Kidney (tissue), 14 donors: ENCODE measurements around the gene LORICRIN. TPM values are rescaled to one million over a fixed set of nuclear protein-coding genes. Genes with fewer than 3 reads are reported as not detected.
"Not testable (repeated sequence)": the region's sequence is repeated elsewhere in the genome, so short reads cannot be mapped to it uniquely, and the experiment has no call there.

ENCODE experiments used
- DNase-seq, 5 donors: peaks; one replicate each; pipeline ENCODE4 v3.0.0-alpha.2; 2013 to 2020
- FAIRE-seq: peaks from 2 replicates; lab custom pipeline; 2012; peaks lifted over from hg19 to GRCh38; lab: Jason Lieb, UNC
- H3K27ac ChIP-seq, 2 donors: one replicate each; pipeline ENCODE4 v1.7.0; 2013; ENCODE audit warnings: low read depth in 2 of 2, low read length in 2 of 2, inconsistent platforms in 1 of 2
- H3K27me3 ChIP-seq: one replicate; pipeline ENCODE4 v1.7.1; 2013; ENCODE audit warnings: low read length, inconsistent platforms; ENCODE audit not compliant: control insufficient read depth, insufficient read depth
- H3K36me3 ChIP-seq, 3 donors: one replicate each; pipeline versions ENCODE4 v1.7.0 to v1.7.1; 2013; ENCODE audit warnings: low read length in 3 of 3, control low read depth in 1 of 3, inconsistent platforms in 1 of 3; ENCODE audit not compliant: insufficient read depth in 3 of 3, control insufficient read depth in 2 of 3
- H3K4me1 ChIP-seq, 3 donors: one replicate each; pipeline versions ENCODE4 v1.7.0 to v1.7.1; 2013; ENCODE audit warnings: low read length in 3 of 3, inconsistent platforms in 1 of 3, low read depth in 1 of 3; ENCODE audit not compliant: control insufficient read depth in 2 of 3, insufficient read depth in 2 of 3
- H3K4me3 ChIP-seq, 3 donors: one replicate each; pipeline versions ENCODE4 v1.7.0 to v1.8.1; 2013; ENCODE audit warnings: low read length in 3 of 3, control low read depth in 1 of 3, inconsistent platforms in 1 of 3
- H3K9ac ChIP-seq, 3 donors: one replicate each; pipeline versions ENCODE4 v1.7.0 to v1.7.1; 2013; ENCODE audit warnings: low read length in 3 of 3, control low read depth in 1 of 3, inconsistent platforms in 1 of 3
- H3K9me3 ChIP-seq, 3 donors: one replicate each; pipeline versions ENCODE4 v1.7.0 to v1.7.1; 2013; ENCODE audit warnings: low read length in 3 of 3, control low read depth in 1 of 3, inconsistent platforms in 1 of 3; ENCODE audit not compliant: control insufficient read depth in 2 of 3, insufficient read depth in 1 of 3
- intact Hi-C: fragments of 100-400 bp; cut with DNase I; formaldehyde crosslinking; loops from one replicate; pipeline ENCODE4 v1.11.1; 2022
- polyA plus RNA-seq: library from polyadenylated mRNA; stranded (reverse); fragments of 350-450 nt; fragmentation: Illumina TruSeq; extraction: RNeasy Lipid Tissue Mini Kit (QIAGEN cat#74804); gene quantifications from one replicate; pipeline ENCODE4 v1.2.3, GENCODE V29; 2014; ENCODE audit warnings: low read depth, low replicate concordance; ENCODE audit not compliant: insufficient read depth
- total RNA-seq: library from RNA; stranded (reverse); fragmentation: NEBNext Ultra II Directional; extraction: Animal tissue kit (Norgen Biotek cat#: 25700); gene quantifications from one replicate; pipeline ENCODE4 v1.2.1, GENCODE V29; 2021
- TF ChIP-seq, protein P1 (sequence below): IDR thresholded peaks from 3 replicates; pipeline ENCODE4 v1.5.1; 2012; ENCODE audit warnings: mild to moderate bottlenecking, moderate library complexity, borderline replicate concordance; ENCODE audit not compliant: insufficient read depth; ENCODE audit errors: extremely low read depth
- donor health status: control.
- donor health status: control.
- donor health status: control.
- donor health status: control.
- donor health status: control.
- donor health status: DM: yes; HTN: yes; CAD: no.
- donor health status: Normal renal cell carcinoma (clear cell type).

Gene LORICRIN
- total and polyA plus RNA-seq, 2 donors from 2014 or later: not detected

DNA sequence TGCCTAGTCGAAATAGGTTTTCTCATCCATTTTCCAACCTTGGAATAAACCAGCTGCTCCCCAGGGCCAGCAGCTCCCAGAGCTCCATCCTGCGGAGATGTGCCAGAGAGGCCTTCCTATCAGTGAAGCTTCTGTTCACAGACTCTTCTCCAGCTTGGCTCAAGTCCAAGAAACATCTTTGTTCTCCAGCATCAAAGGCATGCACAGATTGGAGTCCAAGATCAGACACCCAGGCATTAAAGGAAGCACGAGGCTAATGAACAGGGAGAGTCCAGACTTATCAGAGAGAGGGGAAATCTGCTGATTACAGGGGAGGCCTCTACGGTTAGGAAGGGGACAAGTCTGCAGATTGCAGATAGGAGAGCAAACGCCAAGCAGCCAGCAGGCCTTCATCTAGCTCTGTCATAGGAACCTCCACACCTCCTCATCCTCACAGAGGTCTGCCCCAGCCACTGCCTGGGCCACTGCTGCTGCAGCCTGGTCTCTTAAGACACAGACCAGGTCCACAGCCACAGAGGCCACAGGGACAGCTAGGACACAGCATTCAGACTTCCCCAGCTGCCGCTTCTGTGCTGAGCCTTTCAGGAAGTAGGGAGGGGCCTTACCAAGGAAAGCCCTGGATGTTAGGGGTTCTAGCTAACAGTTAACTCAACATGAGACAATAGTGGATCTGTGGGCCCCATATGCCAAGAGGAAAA is 38.7 kb upstream of the LORICRIN start:
- no peak for FAIRE-seq
- H3K9me3 ChIP-seq: no peaks in the 10 kb centered on the region
- H3K9ac ChIP-seq: no peak overlapping the region
- no peak overlapping the region for H3K27ac ChIP-seq
- DNase-seq: peak in 1 of 5 donors; percentile 19
- no peaks in the 10 kb centered on the region for H3K4me1 ChIP-seq
- no peaks in the 10 kb centered on the region for H3K36me3 ChIP-seq
- no peak overlapping the region for H3K4me3 ChIP-seq
- intact Hi-C loops: no loop called here
- TF ChIP-seq, protein P1, sequence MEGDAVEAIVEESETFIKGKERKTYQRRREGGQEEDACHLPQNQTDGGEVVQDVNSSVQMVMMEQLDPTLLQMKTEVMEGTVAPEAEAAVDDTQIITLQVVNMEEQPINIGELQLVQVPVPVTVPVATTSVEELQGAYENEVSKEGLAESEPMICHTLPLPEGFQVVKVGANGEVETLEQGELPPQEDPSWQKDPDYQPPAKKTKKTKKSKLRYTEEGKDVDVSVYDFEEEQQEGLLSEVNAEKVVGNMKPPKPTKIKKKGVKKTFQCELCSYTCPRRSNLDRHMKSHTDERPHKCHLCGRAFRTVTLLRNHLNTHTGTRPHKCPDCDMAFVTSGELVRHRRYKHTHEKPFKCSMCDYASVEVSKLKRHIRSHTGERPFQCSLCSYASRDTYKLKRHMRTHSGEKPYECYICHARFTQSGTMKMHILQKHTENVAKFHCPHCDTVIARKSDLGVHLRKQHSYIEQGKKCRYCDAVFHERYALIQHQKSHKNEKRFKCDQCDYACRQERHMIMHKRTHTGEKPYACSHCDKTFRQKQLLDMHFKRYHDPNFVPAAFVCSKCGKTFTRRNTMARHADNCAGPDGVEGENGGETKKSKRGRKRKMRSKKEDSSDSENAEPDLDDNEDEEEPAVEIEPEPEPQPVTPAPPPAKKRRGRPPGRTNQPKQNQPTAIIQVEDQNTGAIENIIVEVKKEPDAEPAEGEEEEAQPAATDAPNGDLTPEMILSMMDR: no peak
- no peaks in the 10 kb centered on the region for H3K27me3 ChIP-seq

DNA sequence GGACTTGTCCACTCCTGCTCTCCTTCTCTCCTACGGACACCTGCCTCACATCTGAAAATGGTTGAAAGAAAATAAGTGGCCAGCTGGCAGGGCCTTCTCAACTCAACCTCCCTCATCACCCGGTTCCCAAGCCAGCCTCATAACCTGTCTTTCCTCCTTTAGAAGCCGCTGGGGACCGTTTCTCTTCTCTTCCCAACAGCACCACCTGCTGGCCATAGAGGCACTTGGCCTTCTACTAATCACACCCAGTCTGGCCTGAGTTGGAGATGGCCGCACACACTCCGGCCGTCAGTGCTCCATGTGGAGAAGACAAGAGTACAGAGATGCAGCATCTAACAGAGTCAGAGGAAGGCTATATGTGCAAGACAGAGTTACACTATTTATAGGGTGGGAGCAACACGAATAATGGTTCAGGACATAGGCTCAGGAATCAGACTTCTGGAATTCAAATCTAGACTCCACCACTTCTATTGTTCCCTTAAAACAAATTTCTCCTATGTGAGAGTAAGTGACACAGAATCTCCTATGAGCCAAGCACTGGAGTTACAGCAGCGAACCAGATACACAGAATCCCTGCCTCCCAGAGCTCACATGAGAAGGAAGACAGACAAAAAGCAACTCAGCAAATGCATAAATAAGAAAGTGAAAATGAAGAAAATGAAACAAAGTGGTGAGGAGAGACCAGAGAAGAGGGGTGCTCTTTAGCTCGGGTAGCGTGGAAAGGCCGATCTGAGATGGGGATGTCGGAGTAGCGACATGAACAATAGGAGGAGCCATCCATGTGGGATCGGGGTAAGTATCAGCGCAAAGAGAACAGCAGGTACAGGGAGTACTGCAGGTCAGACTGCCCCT is 36.2 kb upstream of the LORICRIN start:
- intact Hi-C loops: not testable (repeated sequence)
- FAIRE-seq: peak; percentile 83

DNA sequence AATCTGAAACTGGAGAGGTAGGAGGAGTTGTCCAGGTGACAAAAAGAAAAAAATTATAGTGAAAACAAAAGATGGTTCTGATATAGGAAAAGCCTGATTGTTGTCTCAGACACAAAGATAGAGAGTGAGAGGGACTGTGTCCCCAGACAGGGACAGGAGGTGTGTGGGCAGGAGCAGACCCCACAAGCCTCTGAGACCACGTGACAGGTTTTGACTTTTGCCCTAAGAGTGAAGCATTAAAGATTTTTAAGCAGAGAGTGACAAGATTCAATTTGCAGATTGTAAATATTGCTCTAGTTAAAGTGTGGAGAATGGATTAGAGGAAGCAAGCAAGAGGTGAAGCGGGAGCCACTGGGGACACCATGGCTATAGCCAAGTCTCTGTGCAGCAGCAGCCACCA is 31.7 kb upstream of the LORICRIN start:
- FAIRE-seq (no peak), DNase-seq (no peak)
- intact Hi-C loops: no loop called here
- H3K4me1 ChIP-seq: no peaks in the 10 kb centered on the region
- H3K9me3 ChIP-seq: no peaks in the 10 kb centered on the region
- TF ChIP-seq, protein P1: no peak
- no peaks in the 10 kb centered on the region for H3K27me3 ChIP-seq
- no peak overlapping the region for H3K4me3 ChIP-seq
- H3K27ac ChIP-seq: no peak overlapping the region
- H3K9ac ChIP-seq: no peak overlapping the region
- no peaks in the 10 kb centered on the region for H3K36me3 ChIP-seq

More for the DNA sequence above, 36.2 kb upstream of the LORICRIN start:
- not testable (repeated sequence) for H3K36me3 ChIP-seq, H3K9ac ChIP-seq, H3K4me1 ChIP-seq, H3K27ac ChIP-seq, H3K27me3 ChIP-seq, H3K9me3 ChIP-seq, H3K4me3 ChIP-seq
- DNase-seq: peak in 4 of 5 donors; percentile 65 to 83 (median 67)
- TF ChIP-seq, protein P1: peak; percentile 24
